Panc1 (cell line): ENCODE data around the gene STRADB.

Experiments
- CTCF ChIP-seq: fragments of 450-650 bp; IDR thresholded peaks from 2 replicates; pipeline ENCODE4 v1.5.1; 2017; ENCODE audit warnings: mild to moderate bottlenecking
- POLR2AphosphoS5 ChIP-seq: IDR thresholded peaks from 2 replicates; pipeline ENCODE4 v1.6.1; 2012; ENCODE audit warnings: mild to moderate bottlenecking, low read depth, low read length, moderate library complexity
- SIN3A ChIP-seq: IDR thresholded peaks from 2 replicates; pipeline ENCODE4 v1.6.1; 2012; ENCODE audit warnings: low read depth, mild to moderate bottlenecking, low read length, moderate library complexity, borderline replicate concordance; ENCODE audit not compliant: insufficient read depth
- TCF7L2 ChIP-seq: IDR thresholded peaks from 2 replicates; pipeline ENCODE4 v1.6.1; 2011; ENCODE audit warnings: mild to moderate bottlenecking, low read depth, low read length, inconsistent platforms
- TF ChIP-seq, protein P1 (sequence below), 2 experiments: IDR thresholded peaks; 2 replicates each; pipeline ENCODE4 v1.6.1; 2011 to 2012; ENCODE audit warnings: low read depth in 2 of 2, control low read depth in 1 of 2, low read length in 1 of 2, mild to moderate bottlenecking in 1 of 2, moderate library complexity in 1 of 2; ENCODE audit not compliant: insufficient read depth in 1 of 2

DNA sequence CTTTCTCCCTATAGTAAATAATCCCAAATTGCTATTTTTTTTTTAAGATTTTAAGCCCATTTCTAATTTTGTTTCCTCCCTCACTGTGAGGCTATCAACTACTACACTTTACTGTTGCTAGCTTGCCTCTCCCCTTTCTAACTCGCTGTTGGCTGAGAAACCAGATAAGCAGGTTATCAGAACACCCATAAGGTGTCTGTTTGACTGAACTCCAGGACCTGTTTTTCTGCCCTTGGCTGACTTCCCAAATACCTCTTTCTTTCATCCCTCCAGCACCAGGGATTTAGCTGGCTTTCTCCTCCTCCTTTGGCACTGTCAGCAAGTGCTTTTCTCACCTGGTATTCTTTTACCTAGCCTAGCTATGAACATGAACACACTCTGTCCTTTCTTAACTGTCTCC, 11.4 kb upstream of the STRADB start:
- no peak for TF ChIP-seq CTCF
- TF ChIP-seq, protein P1, sequence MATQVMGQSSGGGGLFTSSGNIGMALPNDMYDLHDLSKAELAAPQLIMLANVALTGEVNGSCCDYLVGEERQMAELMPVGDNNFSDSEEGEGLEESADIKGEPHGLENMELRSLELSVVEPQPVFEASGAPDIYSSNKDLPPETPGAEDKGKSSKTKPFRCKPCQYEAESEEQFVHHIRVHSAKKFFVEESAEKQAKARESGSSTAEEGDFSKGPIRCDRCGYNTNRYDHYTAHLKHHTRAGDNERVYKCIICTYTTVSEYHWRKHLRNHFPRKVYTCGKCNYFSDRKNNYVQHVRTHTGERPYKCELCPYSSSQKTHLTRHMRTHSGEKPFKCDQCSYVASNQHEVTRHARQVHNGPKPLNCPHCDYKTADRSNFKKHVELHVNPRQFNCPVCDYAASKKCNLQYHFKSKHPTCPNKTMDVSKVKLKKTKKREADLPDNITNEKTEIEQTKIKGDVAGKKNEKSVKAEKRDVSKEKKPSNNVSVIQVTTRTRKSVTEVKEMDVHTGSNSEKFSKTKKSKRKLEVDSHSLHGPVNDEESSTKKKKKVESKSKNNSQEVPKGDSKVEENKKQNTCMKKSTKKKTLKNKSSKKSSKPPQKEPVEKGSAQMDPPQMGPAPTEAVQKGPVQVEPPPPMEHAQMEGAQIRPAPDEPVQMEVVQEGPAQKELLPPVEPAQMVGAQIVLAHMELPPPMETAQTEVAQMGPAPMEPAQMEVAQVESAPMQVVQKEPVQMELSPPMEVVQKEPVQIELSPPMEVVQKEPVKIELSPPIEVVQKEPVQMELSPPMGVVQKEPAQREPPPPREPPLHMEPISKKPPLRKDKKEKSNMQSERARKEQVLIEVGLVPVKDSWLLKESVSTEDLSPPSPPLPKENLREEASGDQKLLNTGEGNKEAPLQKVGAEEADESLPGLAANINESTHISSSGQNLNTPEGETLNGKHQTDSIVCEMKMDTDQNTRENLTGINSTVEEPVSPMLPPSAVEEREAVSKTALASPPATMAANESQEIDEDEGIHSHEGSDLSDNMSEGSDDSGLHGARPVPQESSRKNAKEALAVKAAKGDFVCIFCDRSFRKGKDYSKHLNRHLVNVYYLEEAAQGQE (IDR thresholded peaks at IDR 0.05; ENCODE audit: insufficient read depth in 1 of 2, low read depth in 2 of 2, low read length in 1 of 2) = no peak
- no peak for TF ChIP-seq POLR2AphosphoS5
- no peak for TF ChIP-seq TCF7L2
- no peak for TF ChIP-seq SIN3A
